ENCODE data around the gene CD209. TPM values are rescaled to one million over a fixed set of nuclear protein-coding genes. Genes with fewer than 3 reads are reported as not detected.
A peak's percentile ranks its signal among the peaks of the same experiment; 100 is the strongest.

Gene CD209
- polyA plus RNA-seq, 3 donors, result 1.1 to 2.1 (median 1.8) TPM

DNA sequence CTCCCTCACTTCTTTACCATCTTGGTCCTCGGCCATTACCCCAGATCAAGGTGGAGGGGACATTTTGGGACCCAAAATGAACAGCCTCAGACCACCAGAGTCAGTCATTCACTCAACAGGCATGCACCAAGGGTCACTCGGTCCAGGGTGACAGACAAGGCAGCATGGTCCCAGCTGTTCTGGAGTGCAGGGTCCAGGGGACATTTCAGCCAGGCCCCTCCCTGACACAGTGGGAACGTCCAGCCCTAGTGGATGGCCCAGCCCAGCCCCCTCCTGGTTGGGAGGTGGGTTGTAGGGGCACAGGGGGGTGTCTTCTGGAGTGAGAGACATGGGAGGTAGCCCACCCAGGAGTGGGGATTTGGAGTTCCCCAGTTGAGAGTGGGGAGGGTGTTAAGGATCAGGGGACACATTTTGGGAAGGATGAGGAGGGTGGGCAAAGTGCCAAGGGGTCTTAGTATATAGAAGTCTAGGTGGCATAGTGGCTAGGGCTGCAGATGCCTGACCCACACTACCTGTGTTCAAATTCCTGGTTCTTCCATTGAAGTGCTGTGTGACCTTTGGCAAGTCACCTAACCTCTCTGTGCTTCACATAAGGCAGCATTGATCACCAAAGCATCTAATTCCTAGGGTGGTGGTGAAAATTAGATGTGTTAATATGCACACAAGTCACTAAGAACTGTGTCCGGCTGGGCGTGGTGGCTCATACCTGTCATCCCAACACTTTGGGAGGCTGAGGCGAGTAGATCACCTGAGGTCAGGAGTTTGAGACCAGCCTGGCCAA lies 42.9 kb downstream of the CD209 start:
- Histone ChIP-seq H3K4me3 (replicated peaks in 1 of 3; ENCODE audit: low read depth in 2 of 3, low read length in 3 of 3) (peak overlapping the region in 1 of 3 experiments; percentile 38), H3K79me2 (ENCODE audit: insufficient read depth, low read length) (no peaks in the 10 kb centered on the region), H3K27ac (ENCODE audit: low read depth in 1 of 2, low read length in 2 of 2) (peak overlapping the region; percentile 92 to 98), H4K20me1 (ENCODE audit: insufficient read depth, low read length) (no peaks in the 10 kb centered on the region), H3K9me3 (replicated peaks in 1 of 2; ENCODE audit: control insufficient read depth in 1 of 2, insufficient read depth in 1 of 2, low read length in 2 of 2) (no peaks in the 10 kb centered on the region), H3K9ac (ENCODE audit: insufficient read depth, low read length, poor library complexity, severe bottlenecking) (peak overlapping the region; percentile 69), H3K4me1 (ENCODE audit: control insufficient read depth in 1 of 2, insufficient read depth in 2 of 2, low read length in 2 of 2) (peaks cover 79 to 82% of the 10 kb centered on the region in 2 donors), H3K27me3 (ENCODE audit: control insufficient read depth in 2 of 2, insufficient read depth in 2 of 2, low read length in 2 of 2) (no peaks in the 10 kb centered on the region), H3K36me3 (replicated peaks in 1 of 2; ENCODE audit: control insufficient read depth in 1 of 2, insufficient read depth in 2 of 2, low read length in 2 of 2) (no peaks in the 10 kb centered on the region), H3K4me2 (replicated peaks; ENCODE audit: extremely low read depth, low read length, poor library complexity, severe bottlenecking) (peak overlapping the region; percentile 75), H2AFZ (ENCODE audit: insufficient read depth, low read depth, low read length, poor library complexity, severe bottlenecking) (no peak overlapping the region)
- H3K27ac Mint-ChIP-seq, result peak overlapping the region; percentile 98 to 100 (median 99)
- H3K4me1 Mint-ChIP-seq, result peaks cover 76% of the 10 kb centered on the region
- H3K4me3 Mint-ChIP-seq, result peak overlapping the region in 1 of 2 donors; percentile 35
- intact Hi-C loops (cut with micrococcal nuclease), result loop anchor here in 1 of 2 donors (5.0 kb wide), 1 partner anchor 48 kb away; no protein-coding TSS in a partner anchor
- peaks cover 0 to 6% (median 0%) of the 10 kb centered on the region in 3 donors for H3K27me3 Mint-ChIP-seq (ENCODE audit: low read depth in 3 of 3)
- TF ChIP-seq, protein P1, sequence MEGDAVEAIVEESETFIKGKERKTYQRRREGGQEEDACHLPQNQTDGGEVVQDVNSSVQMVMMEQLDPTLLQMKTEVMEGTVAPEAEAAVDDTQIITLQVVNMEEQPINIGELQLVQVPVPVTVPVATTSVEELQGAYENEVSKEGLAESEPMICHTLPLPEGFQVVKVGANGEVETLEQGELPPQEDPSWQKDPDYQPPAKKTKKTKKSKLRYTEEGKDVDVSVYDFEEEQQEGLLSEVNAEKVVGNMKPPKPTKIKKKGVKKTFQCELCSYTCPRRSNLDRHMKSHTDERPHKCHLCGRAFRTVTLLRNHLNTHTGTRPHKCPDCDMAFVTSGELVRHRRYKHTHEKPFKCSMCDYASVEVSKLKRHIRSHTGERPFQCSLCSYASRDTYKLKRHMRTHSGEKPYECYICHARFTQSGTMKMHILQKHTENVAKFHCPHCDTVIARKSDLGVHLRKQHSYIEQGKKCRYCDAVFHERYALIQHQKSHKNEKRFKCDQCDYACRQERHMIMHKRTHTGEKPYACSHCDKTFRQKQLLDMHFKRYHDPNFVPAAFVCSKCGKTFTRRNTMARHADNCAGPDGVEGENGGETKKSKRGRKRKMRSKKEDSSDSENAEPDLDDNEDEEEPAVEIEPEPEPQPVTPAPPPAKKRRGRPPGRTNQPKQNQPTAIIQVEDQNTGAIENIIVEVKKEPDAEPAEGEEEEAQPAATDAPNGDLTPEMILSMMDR (IDR thresholded peaks at IDR 0.05), result no peak
- no peaks in the 10 kb centered on the region for H3K9me3 Mint-ChIP-seq
- peaks cover 0 to 5% of the 10 kb centered on the region in 2 donors for H3K36me3 Mint-ChIP-seq
- 80% methylated on average over 6 of the region's 6 CpGs for WGBS (ENCODE audit: insufficient coverage)
- no peak for DNase-seq

DNA sequence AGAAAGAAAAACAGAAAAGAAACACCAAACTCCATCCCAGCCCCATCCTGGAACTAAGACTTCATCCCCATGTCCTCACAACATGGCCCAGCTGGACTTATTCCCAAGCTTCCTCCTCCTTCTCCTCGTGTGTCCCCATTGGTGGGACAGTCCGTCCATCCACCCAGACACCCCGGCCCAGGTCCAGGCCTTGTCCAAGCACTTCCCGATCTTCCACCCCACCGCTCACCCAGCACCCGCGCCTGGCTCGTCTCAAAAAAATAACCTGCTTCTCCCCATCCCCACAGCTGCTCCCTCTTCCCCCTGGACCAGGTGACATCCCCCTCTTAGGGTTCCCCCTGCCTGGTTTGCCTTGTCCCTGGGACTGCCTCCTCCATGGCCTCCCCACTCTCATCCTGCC lies 44.0 kb downstream of the CD209 start:
- H3K4me1 ChIP-seq (ENCODE audit: control insufficient read depth in 1 of 2, insufficient read depth in 2 of 2, low read length in 2 of 2), result peaks cover 88 to 89% of the 10 kb centered on the region in 2 donors
- H3K4me2 ChIP-seq (replicated peaks; ENCODE audit: extremely low read depth, low read length, poor library complexity, severe bottlenecking), result no peak overlapping the region
- no peaks in the 10 kb centered on the region for H3K79me2 ChIP-seq (ENCODE audit: insufficient read depth, low read length)
- 69% methylated on average over 8 of the region's 8 CpGs for WGBS (ENCODE audit: insufficient coverage)
- no peaks in the 10 kb centered on the region for H3K9me3 ChIP-seq (replicated peaks in 1 of 2; ENCODE audit: control insufficient read depth in 1 of 2, insufficient read depth in 1 of 2, low read length in 2 of 2)
- H4K20me1 ChIP-seq (ENCODE audit: insufficient read depth, low read length), result no peaks in the 10 kb centered on the region
- Mint-ChIP-seq H3K4me1 (peaks cover 80% of the 10 kb centered on the region), H3K9me3 (no peaks in the 10 kb centered on the region), H3K27ac (peak overlapping the region in 6 of 7 donors; percentile 57 to 100 (median 99)), H3K4me3 (no peak overlapping the region), H3K27me3 (ENCODE audit: low read depth in 3 of 3) (peaks cover 1 to 6% (median 4%) of the 10 kb centered on the region in 3 donors), H3K36me3 (peaks cover 0 to 5% of the 10 kb centered on the region in 2 donors)
- TF ChIP-seq, protein P1 (IDR thresholded peaks at IDR 0.05), result no peak
- H3K4me3 ChIP-seq (replicated peaks in 1 of 3; ENCODE audit: low read depth in 2 of 3, low read length in 3 of 3), result no peak overlapping the region
- DNase-seq, result no peak
- no peak overlapping the region for H2AFZ ChIP-seq (ENCODE audit: insufficient read depth, low read depth, low read length, poor library complexity, severe bottlenecking)
- intact Hi-C loops (cut with micrococcal nuclease), result loop anchor here in 1 of 2 donors (5.0 kb wide), 1 partner anchor 49 kb away; no protein-coding TSS in a partner anchor
- no peaks in the 10 kb centered on the region for H3K27me3 ChIP-seq (ENCODE audit: control insufficient read depth in 2 of 2, insufficient read depth in 2 of 2, low read length in 2 of 2)
- no peak overlapping the region for H3K9ac ChIP-seq (ENCODE audit: insufficient read depth, low read length, poor library complexity, severe bottlenecking)
- peak overlapping the region; percentile 92 to 98 for H3K27ac ChIP-seq (ENCODE audit: low read depth in 1 of 2, low read length in 2 of 2)
- no peaks in the 10 kb centered on the region for H3K36me3 ChIP-seq (replicated peaks in 1 of 2; ENCODE audit: control insufficient read depth in 1 of 2, insufficient read depth in 2 of 2, low read length in 2 of 2)

Data from CD14-positive monocyte (primary cell).